K562 (cell line): ENCODE results near the gene MRPL4. TPM values are rescaled to one million over a fixed set of nuclear protein-coding genes. Genes with fewer than 3 reads are reported as not detected.

ENCODE experiments used
- CREM ChIP-seq: IDR thresholded peaks from 2 replicates; pipeline ENCODE4 v1.6.1; 2014; ENCODE audit warnings: antibody characterized with exemption, low read depth
- CSDE1 ChIP-seq, 2 experiments: fragments of 450-650 bp; IDR thresholded peaks; 2 replicates each; pipeline ENCODE4 v1.6.1; 2016; ENCODE audit warnings: mild to moderate bottlenecking in 1 of 2
- CTBP1 ChIP-seq: fragments of 450-650 bp; IDR thresholded peaks from 2 replicates; pipeline ENCODE4 v1.6.1; 2016; ENCODE audit warnings: borderline replicate concordance
- DNMT1 ChIP-seq: fragments of 450-650 bp; IDR thresholded peaks from 2 replicates; pipeline ENCODE4 v1.6.1; 2016; ENCODE audit warnings: antibody characterized with exemption, mild to moderate bottlenecking
- IFI16 ChIP-seq: fragments of 250-450 bp; sonication (Bioruptor Pico); IDR thresholded peaks from 2 replicates; pipeline ENCODE4 v2.1.2; 2022; ENCODE audit warnings: mild to moderate bottlenecking, inconsistent platforms
- JUND ChIP-seq, 2 experiments: IDR thresholded peaks; 2 replicates in 1 of 2; 3 replicates in 1 of 2; pipeline ENCODE4 v1.6.1; 2011; ENCODE audit warnings: borderline replicate concordance in 2 of 2, low read depth in 2 of 2, low read length in 2 of 2, improper control_type of control experiment in 1 of 2, missing biosample characterization in 1 of 2, missing genetic modification characterization in 1 of 2, missing genetic modification reagents in 1 of 2
- NR3C1 ChIP-seq: sonication (generic); formaldehyde crosslinking; IDR thresholded peaks from 2 replicates; pipeline ENCODE4 v1.8.1; 2022; ENCODE audit warnings: missing genetic modification reagents
- SIN3A ChIP-seq, 2 experiments: fragments of 150-350 bp in 1 of 2; IDR thresholded peaks; 2 replicates each; pipeline ENCODE4 v1.6.1; 2011 to 2016; ENCODE audit warnings: borderline replicate concordance in 2 of 2, low read depth in 2 of 2, low read length in 2 of 2, mild to moderate bottlenecking in 2 of 2, moderate library complexity in 2 of 2; ENCODE audit not compliant: control insufficient read depth in 1 of 2
- ZBED1 ChIP-seq: IDR thresholded peaks from 2 replicates; pipeline ENCODE4 v1.6.1; 2014
- ZNF212 ChIP-seq: fragments of 450-650 bp; formaldehyde crosslinking; IDR thresholded peaks from 2 replicates; pipeline ENCODE4 v1.4.0; 2020; ENCODE audit warnings: mild to moderate bottlenecking
- ZNF217 ChIP-seq: sonication (generic); formaldehyde crosslinking; IDR thresholded peaks from 2 replicates; pipeline ENCODE4 v1.8.0; 2022; ENCODE audit warnings: mild to moderate bottlenecking, missing genetic modification reagents
- polyA plus RNA-seq, 8 experiments: library from polyadenylated mRNA; depleted of rRNA in 4 of 8; stranded (reverse) in 5 of 8; unstranded in 3 of 8; fragments of >200 nt; fragmentation: Nextera tagmentation in 2 of 8; fragmentation: Illumina TruSeq in 1 of 8; extraction: Ambion mirVana in 2 of 8; extraction: Trizol in 1 of 8; gene quantifications; 2 replicates each; pipeline versions ENCODE4 v1.2.1 to v1.2.3, GENCODE V29; 2011 to 2014; ENCODE audit warnings: inconsistent platforms in 1 of 8, missing spikeins in 1 of 8
- total RNA-seq, 7 experiments: library from RNA; depleted of rRNA in 6 of 7; stranded (reverse); fragments of >200 nt in 6 of 7; fragmentation: Illumina TruSeq in 2 of 7; extraction: Trizol in 2 of 7; gene quantifications; 2 replicates each; pipeline versions ENCODE4 v1.2.1 to v1.2.3, GENCODE V29; 2011 to 2021; ENCODE audit warnings: low replicate concordance in 1 of 7
- TF ChIP-seq, protein P1 (sequence below): fragments of 450-650 bp; IDR thresholded peaks from 2 replicates; pipeline ENCODE4 v1.6.1; 2016; ENCODE audit warnings: mild to moderate bottlenecking, moderate library complexity
- TF ChIP-seq, protein P2 (sequence below), 2 experiments: IDR thresholded peaks; 2 replicates each; pipeline ENCODE4 v1.6.1; 2011; ENCODE audit warnings: borderline replicate concordance in 1 of 2, control low read depth in 1 of 2, low read depth in 1 of 2, low read length in 1 of 2, mild to moderate bottlenecking in 1 of 2, mixed read lengths in 1 of 2, moderate library complexity in 1 of 2; ENCODE audit not compliant: insufficient read depth in 1 of 2, insufficient read length in 1 of 2, poor library complexity in 1 of 2, severe bottlenecking in 1 of 2; ENCODE audit errors: extremely low read depth in 1 of 2
- TF ChIP-seq, protein P3 (sequence below): sonication (generic); formaldehyde crosslinking; IDR thresholded peaks from 2 replicates; pipeline ENCODE4 v1.9.0; 2022; ENCODE audit warnings: mild to moderate bottlenecking, missing genetic modification reagents

Gene MRPL4
- total and polyA plus RNA-seq, 9 of the 15 experiments (the other 6 are each of a cell fraction or from before 2014, with no cell fraction given), result 1.4 to 239 (median 64.9) TPM

DNA sequence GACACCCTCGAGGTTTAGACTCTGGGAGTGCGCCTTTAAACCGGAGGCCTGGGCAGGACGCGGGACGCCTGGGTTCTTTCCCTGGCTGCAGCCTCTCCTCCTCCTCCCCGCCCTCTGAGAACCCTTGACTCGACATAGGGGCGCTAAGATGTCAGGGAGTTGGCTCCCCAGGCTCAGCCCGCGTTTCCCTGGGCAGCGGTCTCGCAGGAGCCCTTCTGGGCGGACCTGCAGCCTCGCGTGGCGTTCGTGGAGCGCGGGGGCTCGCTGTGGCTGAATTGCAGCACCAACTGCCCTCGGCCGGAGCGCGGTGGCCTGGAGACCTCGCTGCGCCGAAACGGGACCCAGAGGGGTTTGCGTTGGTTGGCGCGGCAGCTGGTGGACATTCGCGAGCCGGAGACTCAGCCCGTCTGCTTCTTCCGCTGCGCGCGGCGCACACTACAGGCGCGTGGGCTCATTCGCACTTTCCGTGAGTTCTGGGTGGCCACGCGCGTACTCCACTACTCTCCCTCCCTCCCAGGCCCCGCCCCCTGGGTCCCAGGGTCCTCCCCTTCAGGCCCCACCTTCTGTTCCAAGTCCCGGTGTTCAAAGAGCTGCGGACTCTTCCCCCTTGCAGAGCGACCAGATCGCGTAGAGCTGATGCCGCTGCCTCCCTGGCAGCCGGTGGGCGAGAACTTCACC is 39.0 kb downstream of the MRPL4 start (continued):
- TF ChIP-seq, protein P1, sequence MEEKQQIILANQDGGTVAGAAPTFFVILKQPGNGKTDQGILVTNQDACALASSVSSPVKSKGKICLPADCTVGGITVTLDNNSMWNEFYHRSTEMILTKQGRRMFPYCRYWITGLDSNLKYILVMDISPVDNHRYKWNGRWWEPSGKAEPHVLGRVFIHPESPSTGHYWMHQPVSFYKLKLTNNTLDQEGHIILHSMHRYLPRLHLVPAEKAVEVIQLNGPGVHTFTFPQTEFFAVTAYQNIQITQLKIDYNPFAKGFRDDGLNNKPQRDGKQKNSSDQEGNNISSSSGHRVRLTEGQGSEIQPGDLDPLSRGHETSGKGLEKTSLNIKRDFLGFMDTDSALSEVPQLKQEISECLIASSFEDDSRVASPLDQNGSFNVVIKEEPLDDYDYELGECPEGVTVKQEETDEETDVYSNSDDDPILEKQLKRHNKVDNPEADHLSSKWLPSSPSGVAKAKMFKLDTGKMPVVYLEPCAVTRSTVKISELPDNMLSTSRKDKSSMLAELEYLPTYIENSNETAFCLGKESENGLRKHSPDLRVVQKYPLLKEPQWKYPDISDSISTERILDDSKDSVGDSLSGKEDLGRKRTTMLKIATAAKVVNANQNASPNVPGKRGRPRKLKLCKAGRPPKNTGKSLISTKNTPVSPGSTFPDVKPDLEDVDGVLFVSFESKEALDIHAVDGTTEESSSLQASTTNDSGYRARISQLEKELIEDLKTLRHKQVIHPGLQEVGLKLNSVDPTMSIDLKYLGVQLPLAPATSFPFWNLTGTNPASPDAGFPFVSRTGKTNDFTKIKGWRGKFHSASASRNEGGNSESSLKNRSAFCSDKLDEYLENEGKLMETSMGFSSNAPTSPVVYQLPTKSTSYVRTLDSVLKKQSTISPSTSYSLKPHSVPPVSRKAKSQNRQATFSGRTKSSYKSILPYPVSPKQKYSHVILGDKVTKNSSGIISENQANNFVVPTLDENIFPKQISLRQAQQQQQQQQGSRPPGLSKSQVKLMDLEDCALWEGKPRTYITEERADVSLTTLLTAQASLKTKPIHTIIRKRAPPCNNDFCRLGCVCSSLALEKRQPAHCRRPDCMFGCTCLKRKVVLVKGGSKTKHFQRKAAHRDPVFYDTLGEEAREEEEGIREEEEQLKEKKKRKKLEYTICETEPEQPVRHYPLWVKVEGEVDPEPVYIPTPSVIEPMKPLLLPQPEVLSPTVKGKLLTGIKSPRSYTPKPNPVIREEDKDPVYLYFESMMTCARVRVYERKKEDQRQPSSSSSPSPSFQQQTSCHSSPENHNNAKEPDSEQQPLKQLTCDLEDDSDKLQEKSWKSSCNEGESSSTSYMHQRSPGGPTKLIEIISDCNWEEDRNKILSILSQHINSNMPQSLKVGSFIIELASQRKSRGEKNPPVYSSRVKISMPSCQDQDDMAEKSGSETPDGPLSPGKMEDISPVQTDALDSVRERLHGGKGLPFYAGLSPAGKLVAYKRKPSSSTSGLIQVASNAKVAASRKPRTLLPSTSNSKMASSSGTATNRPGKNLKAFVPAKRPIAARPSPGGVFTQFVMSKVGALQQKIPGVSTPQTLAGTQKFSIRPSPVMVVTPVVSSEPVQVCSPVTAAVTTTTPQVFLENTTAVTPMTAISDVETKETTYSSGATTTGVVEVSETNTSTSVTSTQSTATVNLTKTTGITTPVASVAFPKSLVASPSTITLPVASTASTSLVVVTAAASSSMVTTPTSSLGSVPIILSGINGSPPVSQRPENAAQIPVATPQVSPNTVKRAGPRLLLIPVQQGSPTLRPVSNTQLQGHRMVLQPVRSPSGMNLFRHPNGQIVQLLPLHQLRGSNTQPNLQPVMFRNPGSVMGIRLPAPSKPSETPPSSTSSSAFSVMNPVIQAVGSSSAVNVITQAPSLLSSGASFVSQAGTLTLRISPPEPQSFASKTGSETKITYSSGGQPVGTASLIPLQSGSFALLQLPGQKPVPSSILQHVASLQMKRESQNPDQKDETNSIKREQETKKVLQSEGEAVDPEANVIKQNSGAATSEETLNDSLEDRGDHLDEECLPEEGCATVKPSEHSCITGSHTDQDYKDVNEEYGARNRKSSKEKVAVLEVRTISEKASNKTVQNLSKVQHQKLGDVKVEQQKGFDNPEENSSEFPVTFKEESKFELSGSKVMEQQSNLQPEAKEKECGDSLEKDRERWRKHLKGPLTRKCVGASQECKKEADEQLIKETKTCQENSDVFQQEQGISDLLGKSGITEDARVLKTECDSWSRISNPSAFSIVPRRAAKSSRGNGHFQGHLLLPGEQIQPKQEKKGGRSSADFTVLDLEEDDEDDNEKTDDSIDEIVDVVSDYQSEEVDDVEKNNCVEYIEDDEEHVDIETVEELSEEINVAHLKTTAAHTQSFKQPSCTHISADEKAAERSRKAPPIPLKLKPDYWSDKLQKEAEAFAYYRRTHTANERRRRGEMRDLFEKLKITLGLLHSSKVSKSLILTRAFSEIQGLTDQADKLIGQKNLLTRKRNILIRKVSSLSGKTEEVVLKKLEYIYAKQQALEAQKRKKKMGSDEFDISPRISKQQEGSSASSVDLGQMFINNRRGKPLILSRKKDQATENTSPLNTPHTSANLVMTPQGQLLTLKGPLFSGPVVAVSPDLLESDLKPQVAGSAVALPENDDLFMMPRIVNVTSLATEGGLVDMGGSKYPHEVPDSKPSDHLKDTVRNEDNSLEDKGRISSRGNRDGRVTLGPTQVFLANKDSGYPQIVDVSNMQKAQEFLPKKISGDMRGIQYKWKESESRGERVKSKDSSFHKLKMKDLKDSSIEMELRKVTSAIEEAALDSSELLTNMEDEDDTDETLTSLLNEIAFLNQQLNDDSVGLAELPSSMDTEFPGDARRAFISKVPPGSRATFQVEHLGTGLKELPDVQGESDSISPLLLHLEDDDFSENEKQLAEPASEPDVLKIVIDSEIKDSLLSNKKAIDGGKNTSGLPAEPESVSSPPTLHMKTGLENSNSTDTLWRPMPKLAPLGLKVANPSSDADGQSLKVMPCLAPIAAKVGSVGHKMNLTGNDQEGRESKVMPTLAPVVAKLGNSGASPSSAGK, result peak; percentile 67
- TF ChIP-seq NR3C1, result no peak
- TF ChIP-seq, protein P2, sequence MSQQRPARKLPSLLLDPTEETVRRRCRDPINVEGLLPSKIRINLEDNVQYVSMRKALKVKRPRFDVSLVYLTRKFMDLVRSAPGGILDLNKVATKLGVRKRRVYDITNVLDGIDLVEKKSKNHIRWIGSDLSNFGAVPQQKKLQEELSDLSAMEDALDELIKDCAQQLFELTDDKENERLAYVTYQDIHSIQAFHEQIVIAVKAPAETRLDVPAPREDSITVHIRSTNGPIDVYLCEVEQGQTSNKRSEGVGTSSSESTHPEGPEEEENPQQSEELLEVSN (IDR thresholded peaks at IDR 0.05; ENCODE audit: borderline replicate concordance in 1 of 2, extremely low read depth in 1 of 2, insufficient read depth in 1 of 2, insufficient read length in 1 of 2, low read depth in 1 of 2, low read length in 1 of 2, poor library complexity in 1 of 2, severe bottlenecking in 1 of 2), result peak in 1 of 2 experiments; percentile 67
- TF ChIP-seq CSDE1 (IDR thresholded peaks at IDR 0.05), result no peak
- TF ChIP-seq ZNF212, result no peak
- TF ChIP-seq ZNF217, result no peak
- 0 out of 2 replicates have a peak, but pooled peaks have one; percentile 32 for TF ChIP-seq JUND (IDR thresholded peaks at IDR 0.05; ENCODE audit: borderline replicate concordance, low read depth, low read length)
- no peak for TF ChIP-seq JUND (tag; IDR thresholded peaks at IDR 0.05; ENCODE audit: borderline replicate concordance, low read depth, low read length)
- peak; percentile 56 to 68; a peak in 2 of 4 replicates for TF ChIP-seq SIN3A (IDR thresholded peaks at IDR 0.05; ENCODE audit: borderline replicate concordance in 2 of 2, control insufficient read depth in 1 of 2, low read depth in 2 of 2, low read length in 2 of 2)
- TF ChIP-seq, protein P3, sequence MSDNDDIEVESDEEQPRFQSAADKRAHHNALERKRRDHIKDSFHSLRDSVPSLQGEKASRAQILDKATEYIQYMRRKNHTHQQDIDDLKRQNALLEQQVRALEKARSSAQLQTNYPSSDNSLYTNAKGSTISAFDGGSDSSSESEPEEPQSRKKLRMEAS (CRISPR knock-in tag), result peak; percentile 61; the same call in 1 of the 2 replicates
- TF ChIP-seq DNMT1, result no peak
- no peak; the same call in none of the 2 replicates for TF ChIP-seq ZBED1
- 0 out of 2 replicates have a peak, but pooled peaks have one; percentile 29 for TF ChIP-seq CREM
- TF ChIP-seq CTBP1, result 0 out of 2 replicates have a peak, but pooled peaks have one; percentile 39
- no peak for TF ChIP-seq IFI16 (CRISPR knock-in tag)
